Sigmoid colon (tissue), 4 donors: ENCODE data around the gene SLC16A5.

Experiments used
- CTCF ChIP-seq, 4 experiments: fragments of 450-650 bp in 3 of 4; fragments of 200-600 bp in 1 of 4; IDR thresholded peaks; one replicate each; pipeline ENCODE4 v1.5.1; 2016 to 2019; ENCODE audit warnings: antibody characterized with exemption in 4 of 4, mild to moderate bottlenecking in 3 of 4, moderate library complexity in 2 of 4
- EP300 ChIP-seq, 4 donors: sonication (generic); formaldehyde crosslinking; IDR thresholded peaks; one replicate each; pipeline ENCODE4 v1.6.1; 2017; ENCODE audit warnings: antibody characterized with exemption in 4 of 4
- POLR2A ChIP-seq, 2 donors: fragments of 450-650 bp; IDR thresholded peaks; one replicate each; pipeline ENCODE4 v1.6.1; 2016; ENCODE audit warnings: antibody characterized with exemption in 2 of 2, mild to moderate bottlenecking in 2 of 2, moderate library complexity in 2 of 2
- POLR2AphosphoS5 ChIP-seq, 4 donors: sonication (generic); formaldehyde crosslinking; IDR thresholded peaks; one replicate each; pipeline ENCODE4 v1.6.1; 2017; ENCODE audit warnings: antibody characterized with exemption in 4 of 4

- TF ChIP-seq CTCF (IDR thresholded peaks at IDR 0.05) = peak; percentile 76 to 98 (median 94)
- TF ChIP-seq POLR2A (IDR thresholded peaks at IDR 0.05) = no peak
- peak in 2 of 4 donors; percentile 42 to 47 for TF ChIP-seq POLR2AphosphoS5 (IDR thresholded peaks at IDR 0.05)
- no peak for TF ChIP-seq EP300 (IDR thresholded peaks at IDR 0.05)
These were observed 26.2 kb downstream of the SLC16A5 start for GRCh38 chr17:75113798-75114551.
